DND-41 (cell line): ENCODE data around the gene FAM240B.

Experiments used
- ATAC-seq: fragments of 200-7000 bp; cut with Tn5 transposase; 3 replicates; pipeline ENCODE4 v1.9.1; 2021; ENCODE audit warnings: low read depth; ENCODE audit not compliant: insufficient read depth
- DNase-seq: peaks from one replicate; pipeline ENCODE4 v3.0.0-alpha.2; 2020
- H2AFZ ChIP-seq: 2 replicates; pipeline ENCODE4 v1.6.0; 2012; ENCODE audit warnings: low read depth, low read length
- H3K27ac ChIP-seq: 2 replicates; pipeline ENCODE4 v1.5.1; 2012; ENCODE audit warnings: low read length, inconsistent platforms
- H3K27me3 ChIP-seq: fragments of 200-600 bp; sonication (generic); 2 replicates; pipeline ENCODE4 v1.6.0; 2012; ENCODE audit warnings: low read length, mild to moderate bottlenecking, inconsistent platforms; ENCODE audit not compliant: insufficient read depth, poor library complexity
- H3K36me3 ChIP-seq: 2 replicates; pipeline ENCODE4 v1.5.1; 2012; ENCODE audit warnings: low read length, inconsistent platforms; ENCODE audit not compliant: insufficient read depth
- H3K4me1 ChIP-seq: 2 replicates; pipeline ENCODE4 v1.5.1; 2012; ENCODE audit warnings: mild to moderate bottlenecking, low read length; ENCODE audit not compliant: insufficient read depth
- H3K4me2 ChIP-seq: 2 replicates; pipeline ENCODE4 v1.6.0; 2012; ENCODE audit warnings: mild to moderate bottlenecking, moderate library complexity, low read length, inconsistent platforms; ENCODE audit not compliant: insufficient read depth
- H3K4me3 ChIP-seq, 2 experiments: fragments of 200-600 bp in 1 of 2; shearing (Covaris generic) in 1 of 2; 2 replicates each; pipeline ENCODE4 v1.5.1; 2012 to 2016; ENCODE audit warnings: inconsistent platforms in 2 of 2, low read length in 2 of 2, mild to moderate bottlenecking in 2 of 2, low read depth in 1 of 2, moderate library complexity in 1 of 2
- H3K79me2 ChIP-seq: 2 replicates; pipeline ENCODE4 v1.6.0; 2012; ENCODE audit warnings: low read length, inconsistent platforms; ENCODE audit not compliant: insufficient read depth
- H3K9ac ChIP-seq: 2 replicates; pipeline ENCODE4 v1.6.0; 2012; ENCODE audit warnings: low read depth, mild to moderate bottlenecking, inconsistent platforms, low read length, moderate library complexity
- H3K9me3 ChIP-seq: 2 replicates; pipeline ENCODE4 v1.5.1; 2012; ENCODE audit warnings: low read length, moderate library complexity, mild to moderate bottlenecking, inconsistent platforms; ENCODE audit not compliant: insufficient read depth, severe bottlenecking
- H4K20me1 ChIP-seq: 2 replicates; pipeline ENCODE4 v1.6.0; 2012; ENCODE audit warnings: low read length; ENCODE audit not compliant: insufficient read depth
- CTCF ChIP-seq: IDR thresholded peaks from 2 replicates; pipeline ENCODE4 v1.5.1; 2012; ENCODE audit warnings: borderline replicate concordance, low read length, moderate library complexity, mild to moderate bottlenecking; ENCODE audit not compliant: poor library complexity, severe bottlenecking; ENCODE audit errors: extremely low read depth
- EZH2 ChIP-seq: IDR thresholded peaks from 3 replicates; pipeline ENCODE4 v1.6.1; 2012; ENCODE audit warnings: borderline replicate concordance, low read depth, mild to moderate bottlenecking, moderate library complexity, low read length, inconsistent platforms; ENCODE audit not compliant: severe bottlenecking

The FAM240B gene

GRCh38 chr9:38670542-38671371, 49.2 kb downstream of the FAM240B start:
- Histone ChIP-seq H3K9ac (no peak overlapping the region), H3K4me1 (no peaks in the 10 kb centered on the region), H3K27me3 (no peaks in the 10 kb centered on the region), H4K20me1 (no peaks in the 10 kb centered on the region), H3K4me2 (no peak overlapping the region), H3K9me3 (no peaks in the 10 kb centered on the region), H3K79me2 (no peaks in the 10 kb centered on the region), H3K4me3 (no peak overlapping the region), H3K27ac (no peak overlapping the region), H3K36me3 (no peaks in the 10 kb centered on the region), H2AFZ (no peak overlapping the region)
- no peak for DNase-seq
- no peak for ATAC-seq
- TF ChIP-seq CTCF (no peak), EZH2 (no peak)

- H3K4me2 ChIP-seq = no peak overlapping the region
- ATAC-seq = no peak
- H3K4me1 ChIP-seq = no peaks in the 10 kb centered on the region
Measured at GRCh38 chr9:38668791-38669466, 51.0 kb downstream of the FAM240B start.

GRCh38 chr9:38662763-38663593, 57.0 kb downstream of the FAM240B start:
- H3K27me3 ChIP-seq = no peaks in the 10 kb centered on the region
- H2AFZ ChIP-seq = no peak overlapping the region
- no peaks in the 10 kb centered on the region for H3K4me1 ChIP-seq
- H3K27ac ChIP-seq = no peak overlapping the region
- no peak overlapping the region for H3K4me2 ChIP-seq
- H3K9me3 ChIP-seq = no peaks in the 10 kb centered on the region
- no peaks in the 10 kb centered on the region for H3K79me2 ChIP-seq
- no peaks in the 10 kb centered on the region for H4K20me1 ChIP-seq
- ATAC-seq (no peak), DNase-seq (no peak)
- H3K4me3 ChIP-seq = no peak overlapping the region
- H3K36me3 ChIP-seq = no peaks in the 10 kb centered on the region
- H3K9ac ChIP-seq = no peak overlapping the region
- TF ChIP-seq CTCF (peak; percentile 38), EZH2 (no peak)

More at GRCh38 chr9:38668791-38669466, 51.0 kb downstream of the FAM240B start:
- Histone ChIP-seq H3K4me3 (no peak overlapping the region), H3K79me2 (no peaks in the 10 kb centered on the region), H3K36me3 (no peaks in the 10 kb centered on the region), H3K9me3 (no peaks in the 10 kb centered on the region), H3K27me3 (no peaks in the 10 kb centered on the region), H4K20me1 (no peaks in the 10 kb centered on the region), H2AFZ (no peak overlapping the region), H3K9ac (no peak overlapping the region), H3K27ac (no peak overlapping the region)
- TF ChIP-seq EZH2 = no peak
- TF ChIP-seq CTCF = no peak
- no peak for DNase-seq
